Karpas-422 (cell line): Measurements from ENCODE around the gene PQBP1. TPM values are rescaled to one million over a fixed set of nuclear protein-coding genes. Genes with fewer than 3 reads are reported as not detected.

ENCODE experiments used
- DNase-seq: peaks from one replicate; pipeline ENCODE4 v3.0.0-alpha.2; 2015
- H2AFZ ChIP-seq: fragments of 200-600 bp; sonication (generic); 2 replicates; pipeline ENCODE4 v1.6.1; 2014; ENCODE audit warnings: antibody characterized with exemption, low read length, mixed read lengths
- H3K27ac ChIP-seq: fragments of 200-600 bp; sonication (generic); 2 replicates; pipeline ENCODE4 v1.5.1; 2014; ENCODE audit warnings: mild to moderate bottlenecking, low read length, moderate library complexity
- H3K27me3 ChIP-seq: fragments of 200-600 bp; sonication (generic); 2 replicates; pipeline ENCODE4 v1.6.1; 2014; ENCODE audit warnings: low read length, mixed read lengths
- H3K36me3 ChIP-seq: fragments of 200-600 bp; sonication (generic); 2 replicates; pipeline ENCODE4 v1.6.1; 2014; ENCODE audit warnings: low read length, mixed read lengths; ENCODE audit not compliant: insufficient read depth
- H3K4me1 ChIP-seq: fragments of 200-600 bp; sonication (generic); 2 replicates; pipeline ENCODE4 v1.6.1; 2014; ENCODE audit warnings: mild to moderate bottlenecking, low read length, mixed read lengths
- H3K4me2 ChIP-seq: fragments of 200-600 bp; sonication (generic); 2 replicates; pipeline ENCODE4 v1.6.1; 2014; ENCODE audit warnings: low read length, low read depth, mild to moderate bottlenecking; ENCODE audit not compliant: poor library complexity, severe bottlenecking
- H3K4me3 ChIP-seq: fragments of 200-600 bp; sonication (generic); 2 replicates; pipeline ENCODE4 v1.5.1; 2014; ENCODE audit warnings: mild to moderate bottlenecking, antibody characterized with exemption, low read length, mixed read lengths
- H3K79me2 ChIP-seq: fragments of 200-600 bp; sonication (generic); 2 replicates; pipeline ENCODE4 v1.6.1; 2014; ENCODE audit warnings: mild to moderate bottlenecking, low read length, mixed read lengths
- H3K9ac ChIP-seq: fragments of 200-600 bp; sonication (generic); 2 replicates; pipeline ENCODE4 v1.6.0; 2014; ENCODE audit warnings: low read length
- H3K9me2 ChIP-seq: fragments of 200-600 bp; sonication (generic), shearing (Covaris generic); replicated peaks from 2 replicates; pipeline ENCODE4 v1.6.0; 2014; ENCODE audit warnings: mild to moderate bottlenecking, low read length, moderate library complexity; ENCODE audit not compliant: insufficient read depth
- H3K9me3 ChIP-seq: fragments of 300-700, 200-600 bp; sonication (generic); 2 replicates; pipeline ENCODE4 v1.6.1; 2014; ENCODE audit warnings: low read length, mixed read lengths
- H4K20me1 ChIP-seq: fragments of 200-600 bp; sonication (generic); 2 replicates; pipeline ENCODE4 v1.6.1; 2014; ENCODE audit warnings: mild to moderate bottlenecking, antibody characterized with exemption, low read length, low read depth; ENCODE audit not compliant: insufficient read depth
- total RNA-seq: library from RNA; depleted of rRNA; stranded (reverse); fragments of >200 nt; shearing (Covaris generic); gene quantifications from 2 replicates; pipeline ENCODE4 v1.2.3, GENCODE V29; 2014; ENCODE audit warnings: low replicate concordance

PQBP1 gene
- total RNA-seq, 1 experiment from 2014 or later = 40.3 TPM

GRCh38 chrX:48923771-48924170 lies 26.0 kb downstream of the PQBP1 start:
- peaks cover 4% of the 10 kb centered on the region; the same call in 1 of the 2 replicates for H3K36me3 ChIP-seq
- 0 out of 2 replicates have a peak, but pooled peaks cover 8% of the 10 kb centered on the region for H3K79me2 ChIP-seq
- H3K4me2 ChIP-seq = no peak overlapping the region
- H3K4me3 ChIP-seq = no peak overlapping the region
- no peak overlapping the region for H3K9ac ChIP-seq
- no peaks in the 10 kb centered on the region for H4K20me1 ChIP-seq
- H3K27ac ChIP-seq = no peak overlapping the region
- no peak overlapping the region for H2AFZ ChIP-seq
- no peaks in the 10 kb centered on the region for H3K27me3 ChIP-seq
- H3K9me2 ChIP-seq = no peaks in the 10 kb centered on the region
- no peaks in the 10 kb centered on the region for H3K9me3 ChIP-seq
- DNase-seq = no peak
- H3K4me1 ChIP-seq = peaks cover 25% of the 10 kb centered on the region

GRCh38 chrX:48924270-48924669 lies 26.5 kb downstream of the PQBP1 start:
- peaks cover 4% of the 10 kb centered on the region; the same call in 1 of the 2 replicates for H3K36me3 ChIP-seq
- no peaks in the 10 kb centered on the region for H3K27me3 ChIP-seq
- H3K27ac ChIP-seq = no peak overlapping the region
- DNase-seq = no peak
- no peak overlapping the region for H3K4me3 ChIP-seq
- no peaks in the 10 kb centered on the region for H3K9me3 ChIP-seq
- H3K9me2 ChIP-seq = no peaks in the 10 kb centered on the region
- no peak overlapping the region for H3K4me2 ChIP-seq
- H4K20me1 ChIP-seq = no peaks in the 10 kb centered on the region
- peaks cover 24% of the 10 kb centered on the region for H3K4me1 ChIP-seq
- H3K9ac ChIP-seq = no peak overlapping the region
- no peak overlapping the region for H2AFZ ChIP-seq
- H3K79me2 ChIP-seq = 0 out of 2 replicates have a peak, but pooled peaks cover 8% of the 10 kb centered on the region

GRCh38 chrX:48927123-48927522 lies 29.4 kb downstream of the PQBP1 start:
- Histone ChIP-seq H3K9me3 (no peaks in the 10 kb centered on the region), H3K9ac (no peak overlapping the region), H3K79me2 (peaks cover 12% of the 10 kb centered on the region; the same call in 1 of the 2 replicates), H3K36me3 (peaks cover 4% of the 10 kb centered on the region; the same call in 1 of the 2 replicates), H3K4me3 (no peak overlapping the region), H3K4me2 (no peak overlapping the region), H4K20me1 (no peaks in the 10 kb centered on the region), H3K4me1 (peaks cover 13% of the 10 kb centered on the region), H3K9me2 (no peaks in the 10 kb centered on the region), H3K27ac (no peak overlapping the region), H2AFZ (no peak overlapping the region), H3K27me3 (no peaks in the 10 kb centered on the region)
- no peak for DNase-seq

GRCh38 chrX:48927736-48928382 lies 30.1 kb downstream of the PQBP1 start:
- DNase-seq = no peak

GRCh38 chrX:48933757-48934156 lies 36.0 kb downstream of the PQBP1 start:
- Histone ChIP-seq H3K79me2 (peaks cover 32% of the 10 kb centered on the region), H3K27me3 (no peaks in the 10 kb centered on the region), H3K9ac (no peak overlapping the region), H2AFZ (no peak overlapping the region), H3K4me3 (no peak overlapping the region), H3K4me1 (peaks cover 18% of the 10 kb centered on the region), H3K27ac (no peak overlapping the region; the same call in 1 of the 2 replicates), H3K9me3 (no peaks in the 10 kb centered on the region), H3K9me2 (no peaks in the 10 kb centered on the region), H4K20me1 (peaks cover under 1% of the 10 kb centered on the region; the same call in 1 of the 2 replicates), H3K4me2 (no peak overlapping the region), H3K36me3 (peaks cover 6% of the 10 kb centered on the region; the same call in 1 of the 2 replicates)
- no peak for DNase-seq

More at GRCh38 chrX:48927736-48928382, 30.1 kb downstream of the PQBP1 start:
- Histone ChIP-seq H2AFZ (no peak overlapping the region), H3K4me1 (peaks cover 13% of the 10 kb centered on the region), H3K4me3 (no peak overlapping the region), H3K36me3 (peaks cover 4% of the 10 kb centered on the region), H3K4me2 (peak overlapping the region; percentile 14), H3K27ac (0 out of 2 replicates have a peak overlapping the region, but pooled peaks have one; percentile 14), H3K9ac (no peak overlapping the region), H3K9me2 (no peaks in the 10 kb centered on the region), H3K79me2 (peaks cover 12% of the 10 kb centered on the region; the same call in 1 of the 2 replicates), H4K20me1 (no peaks in the 10 kb centered on the region), H3K9me3 (no peaks in the 10 kb centered on the region), H3K27me3 (no peaks in the 10 kb centered on the region)

GRCh38 chrX:48934581-48935300 lies 37.0 kb downstream of the PQBP1 start:
- Histone ChIP-seq H3K79me2 (peaks cover 39% of the 10 kb centered on the region), H3K4me2 (no peak overlapping the region), H3K9ac (no peak overlapping the region), H3K4me3 (no peak overlapping the region), H3K36me3 (peaks cover 6% of the 10 kb centered on the region; the same call in 1 of the 2 replicates), H3K4me1 (peaks cover 27% of the 10 kb centered on the region), H3K27ac (no peak overlapping the region), H3K9me3 (no peaks in the 10 kb centered on the region), H3K27me3 (no peaks in the 10 kb centered on the region), H4K20me1 (peaks cover 7% of the 10 kb centered on the region; the same call in 1 of the 2 replicates), H2AFZ (no peak overlapping the region), H3K9me2 (no peaks in the 10 kb centered on the region)
- no peak for DNase-seq

- Histone ChIP-seq H3K4me3 (no peak overlapping the region), H4K20me1 (peaks cover 7% of the 10 kb centered on the region; the same call in 1 of the 2 replicates), H3K9me2 (no peaks in the 10 kb centered on the region), H3K9me3 (no peaks in the 10 kb centered on the region), H3K4me1 (peaks cover 32% of the 10 kb centered on the region), H3K79me2 (peaks cover 43% of the 10 kb centered on the region), H3K36me3 (peaks cover 6% of the 10 kb centered on the region; the same call in 1 of the 2 replicates), H3K27ac (no peak overlapping the region), H3K27me3 (no peaks in the 10 kb centered on the region), H3K9ac (no peak overlapping the region), H2AFZ (no peak overlapping the region), H3K4me2 (no peak overlapping the region)
- no peak for DNase-seq
Observed at GRCh38 chrX:48935301-48935670, 37.6 kb downstream of the PQBP1 start.

GRCh38 chrX:48936429-48937053 lies 38.8 kb downstream of the PQBP1 start:
- Histone ChIP-seq H2AFZ (no peak overlapping the region), H3K4me2 (no peak overlapping the region), H3K9me3 (no peaks in the 10 kb centered on the region), H3K27ac (peak overlapping the region; percentile 96), H3K9ac (no peak overlapping the region), H3K4me3 (no peak overlapping the region), H3K79me2 (peaks cover 50% of the 10 kb centered on the region), H3K36me3 (peaks cover 6% of the 10 kb centered on the region; the same call in 1 of the 2 replicates), H4K20me1 (peaks cover 7% of the 10 kb centered on the region; the same call in 1 of the 2 replicates), H3K4me1 (peaks cover 41% of the 10 kb centered on the region), H3K9me2 (no peaks in the 10 kb centered on the region), H3K27me3 (no peaks in the 10 kb centered on the region)
- no peak for DNase-seq
